ENCODE data around the gene RAB4A. TPM values are rescaled to one million over a fixed set of nuclear protein-coding genes. Genes with fewer than 3 reads are reported as not detected.

RAB4A gene
- total RNA-seq, 1 experiment from 2014 or later = 66.7 TPM

GRCh38 chr1:229319487-229319886, 48.6 kb downstream of the RAB4A start:
- no peak for TF ChIP-seq CTCF (conservative IDR thresholded peaks at IDR 0.05)
- no peaks in the 10 kb centered on the region for H3K9me3 ChIP-seq (ENCODE audit: control insufficient read depth, low read depth, low read length)
- H3K79me2 ChIP-seq (ENCODE audit: insufficient read depth, low read length) = no peaks in the 10 kb centered on the region; the same call in 1 of the 2 replicates
- peak overlapping the region in 2 of 3 experiments; percentile 41 to 85; a peak in 3 of 7 replicates for H3K27ac Mint-ChIP-seq
- no peak overlapping the region for H3K56ac ChIP-seq (ENCODE audit: insufficient read length, low read depth, low read length)
- no CpG with 5 or more reads among the region's 7 CpGs for WGBS (ENCODE audit: extremely low coverage, insufficient read length, low lambda C conversion rate)
- H3K4me2 ChIP-seq (ENCODE audit: insufficient read depth, insufficient read length, low read length) = no peak overlapping the region
- no peak overlapping the region for H3T11ph ChIP-seq (ENCODE audit: low read length)
- H3K23me2 ChIP-seq (ENCODE audit: insufficient read length, low read depth, low read length, poor library complexity, severe bottlenecking) = no peaks in the 10 kb centered on the region
- H2AFZ ChIP-seq (ENCODE audit: low read length) = no peak overlapping the region
- H2AK5ac ChIP-seq (ENCODE audit: insufficient read length, low read length) = no peak overlapping the region
- no peak for DNase-seq
- no peaks in the 10 kb centered on the region for H3K4me1 ChIP-seq (ENCODE audit: insufficient read depth, low read length)
- no peak overlapping the region for H2BK5ac ChIP-seq (ENCODE audit: insufficient read length, low read length)
- no peaks in the 10 kb centered on the region for H3K27me3 Mint-ChIP-seq (ENCODE audit: low read depth)
- H3K14ac ChIP-seq (ENCODE audit: insufficient read depth, low read length) = no peak overlapping the region
- H4K5ac ChIP-seq (ENCODE audit: insufficient read length, low read depth, low read length) = no peak overlapping the region
- no peak overlapping the region for H2BK120ac ChIP-seq (ENCODE audit: low read depth, low read length, poor library complexity, severe bottlenecking)
- H3K9me3 Mint-ChIP-seq = no peaks in the 10 kb centered on the region
- peaks cover 2 to 26% (median 21%) of the 10 kb centered on the region in 3 experiments; a peak in 6 of 7 replicates for H3K36me3 Mint-ChIP-seq (ENCODE audit: insufficient read depth in 1 of 3, low read depth in 3 of 3)
- H4K91ac ChIP-seq (ENCODE audit: insufficient read length, low read depth, low read length) = no peak overlapping the region
- H3K4ac ChIP-seq (ENCODE audit: low read depth, low read length) = no peak overlapping the region
- no peak overlapping the region for H2BK20ac ChIP-seq (ENCODE audit: low read depth, low read length, poor library complexity, severe bottlenecking)
- no peak overlapping the region for H4K8ac ChIP-seq (replicated peaks; ENCODE audit: insufficient read length, low read depth, low read length)
- no peaks in the 10 kb centered on the region for H3K79me1 ChIP-seq (ENCODE audit: insufficient read depth, low read depth, low read length, poor library complexity, severe bottlenecking)
- H3K9ac ChIP-seq (ENCODE audit: extremely low read depth, insufficient read length, low read length) = no peak overlapping the region
- no peak overlapping the region for H3K4me3 Mint-ChIP-seq
- no peaks in the 10 kb centered on the region for H3K27me3 ChIP-seq (ENCODE audit: insufficient read depth, low read length)
- H2BK15ac ChIP-seq (ENCODE audit: low read depth, low read length) = no peak overlapping the region
- H3K18ac ChIP-seq (ENCODE audit: insufficient read length, low read depth, low read length) = no peak overlapping the region
- H4K20me1 ChIP-seq (ENCODE audit: control insufficient read depth, insufficient read depth, insufficient read length) = no peaks in the 10 kb centered on the region
- no peak overlapping the region for H3K27ac ChIP-seq (ENCODE audit: insufficient read length, low read depth, low read length)
- H3K4me1 Mint-ChIP-seq = no peaks in the 10 kb centered on the region
- no peak overlapping the region for H3K23ac ChIP-seq (ENCODE audit: insufficient read length, low read depth, low read length)
- no peak overlapping the region for H2BK12ac ChIP-seq (ENCODE audit: insufficient read length, low read depth, low read length)
